D721Med (cell line): ENCODE results near the gene PRKG1.

Experiments used
- DNase-seq: peaks from one replicate; pipeline ENCODE4 v3.0.0; 2011; ENCODE audit warnings: low spot score; ENCODE audit not compliant: insufficient read length
- FAIRE-seq: peaks from 2 replicates; lab custom pipeline; 2011; peaks lifted over from hg19 to GRCh38; lab: Jason Lieb, UNC
- CTCF ChIP-seq: IDR thresholded peaks from 2 replicates; pipeline ENCODE4 v1.5.1; 2012; ENCODE audit warnings: mild to moderate bottlenecking, control low read depth; ENCODE audit not compliant: insufficient read depth; ENCODE audit errors: missing control alignments

The PRKG1 gene

DNA sequence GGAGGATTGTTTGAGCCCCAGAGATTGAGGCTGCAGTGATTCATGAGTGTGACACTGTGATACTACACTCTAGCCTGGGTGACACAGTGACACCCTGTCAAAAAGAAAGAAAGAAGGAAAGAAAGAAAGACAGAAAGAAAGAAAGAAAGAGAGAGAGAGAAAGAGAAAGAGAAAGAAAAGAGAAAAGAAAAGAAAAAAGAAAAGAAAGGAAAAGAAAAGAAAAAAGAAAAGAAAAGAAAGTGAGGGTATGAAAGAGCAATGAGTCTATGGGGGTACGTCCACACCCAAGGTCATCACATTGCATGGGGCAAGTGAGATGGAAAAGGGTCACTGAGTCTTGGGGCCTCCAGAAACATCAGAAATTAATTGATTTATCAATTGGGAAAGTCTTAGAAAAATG lies 760.3 kb downstream of the PRKG1 start:
- DNase-seq (no peak), FAIRE-seq (no peak)
- no peak for TF ChIP-seq CTCF

GRCh38 chr10:51838471-51838870 lies 764.2 kb downstream of the PRKG1 start:
- no peak for DNase-seq
- TF ChIP-seq CTCF, result no peak
- FAIRE-seq, result no peak

- DNase-seq, result no peak
- no peak for FAIRE-seq
- TF ChIP-seq CTCF, result no peak
These were observed 769.7 kb downstream of the PRKG1 start for GRCh38 chr10:51843966-51844365.

DNA sequence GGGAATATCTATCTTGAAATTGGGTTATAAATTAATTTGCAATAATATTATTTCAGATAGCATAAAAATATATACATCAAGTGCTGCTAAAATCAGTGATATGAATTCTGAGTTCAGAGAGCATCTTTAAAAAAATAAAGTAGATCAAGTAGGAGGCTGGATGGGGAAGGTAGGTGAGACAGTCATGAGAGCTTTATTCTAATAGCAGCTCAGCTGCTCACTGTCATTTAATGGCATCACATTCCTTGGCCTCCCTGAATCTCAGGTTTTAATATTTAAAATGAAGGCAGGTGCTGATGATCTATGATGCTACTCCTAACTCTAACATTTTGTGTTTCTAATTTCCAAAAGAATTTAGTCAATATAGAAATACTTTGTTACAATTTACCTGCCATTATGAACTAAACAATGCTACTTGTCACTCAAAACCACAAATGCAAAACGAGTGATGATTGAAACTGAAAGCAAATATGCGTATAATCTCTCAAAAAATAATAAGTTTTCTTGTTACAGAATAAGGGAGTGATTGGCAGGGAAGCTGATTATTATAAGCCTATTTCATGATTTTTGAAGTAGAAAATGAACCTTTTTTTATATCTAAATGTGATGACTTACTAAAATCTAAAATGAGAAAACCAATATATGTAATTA lies 772.7 kb downstream of the PRKG1 start:
- FAIRE-seq, result no peak
- TF ChIP-seq CTCF, result no peak
- no peak for DNase-seq

GRCh38 chr10:51852297-51852696 lies 778.0 kb downstream of the PRKG1 start:
- FAIRE-seq (no peak), DNase-seq (no peak)
- TF ChIP-seq CTCF, result no peak

- FAIRE-seq, result no peak
- DNase-seq, result no peak
- TF ChIP-seq CTCF, result no peak
These were observed 783.0 kb downstream of the PRKG1 start for GRCh38 chr10:51857305-51857704.

DNA sequence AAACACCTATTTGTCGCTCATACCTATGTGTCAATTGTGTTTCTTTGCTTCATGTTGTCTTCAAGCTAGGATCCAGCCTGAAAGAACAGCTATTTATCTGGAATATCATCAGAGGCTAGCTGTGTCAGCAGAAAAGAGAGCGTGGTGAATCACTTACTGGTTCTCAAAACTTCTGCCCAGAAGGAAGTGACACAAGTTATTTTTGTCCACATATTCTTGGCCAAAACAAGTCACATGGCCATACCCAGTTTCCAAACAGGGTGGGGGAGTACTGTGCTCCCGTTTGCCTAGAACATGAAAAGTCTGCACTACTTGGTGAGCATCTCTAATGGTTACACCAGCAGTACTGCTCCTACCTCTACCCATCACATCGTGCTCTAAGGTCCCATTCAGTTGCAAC lies 786.0 kb downstream of the PRKG1 start:
- FAIRE-seq, result no peak
- DNase-seq, result no peak
- TF ChIP-seq CTCF, result no peak
